HL-60 (cell line): ENCODE data around the gene KRT85.

Experiments used
- DNase-seq, 2 experiments: peaks; one replicate each; pipeline ENCODE4 v3.0.0-alpha.2; 2010 to 2020; ENCODE audit warnings: low read depth in 1 of 2, low spot score in 1 of 2
- H3K27ac ChIP-seq: fragments of 250-450 bp; sonication (Bioruptor Pico); replicated peaks from 2 replicates; pipeline ENCODE4 v1.5.1; 2020; ENCODE audit warnings: mild to moderate bottlenecking, moderate library complexity
- H3K27me3 ChIP-seq: fragments of 250-450 bp; sonication (Bioruptor Pico); 2 replicates; pipeline ENCODE4 v1.5.1; 2021; ENCODE audit warnings: mild to moderate bottlenecking, moderate library complexity; ENCODE audit not compliant: insufficient read depth, poor library complexity, severe bottlenecking
- H3K4me3 ChIP-seq: replicated peaks from 2 replicates; pipeline ENCODE4 v1.5.1; 2011; ENCODE audit warnings: mild to moderate bottlenecking, control low read depth, low read length; ENCODE audit not compliant: insufficient read depth
- GABPA ChIP-seq: IDR thresholded peaks from 2 replicates; pipeline ENCODE4 v1.6.1; 2012; ENCODE audit warnings: low read depth
- POLR2AphosphoS5 ChIP-seq: IDR thresholded peaks from 2 replicates; pipeline ENCODE4 v1.6.1; 2012; ENCODE audit warnings: low read depth
- SPI1 ChIP-seq: IDR thresholded peaks from 2 replicates; pipeline ENCODE4 v1.6.1; 2012; ENCODE audit warnings: low read depth, mild to moderate bottlenecking, borderline replicate concordance
- TF ChIP-seq, protein P1 (sequence below): IDR thresholded peaks from 2 replicates; pipeline ENCODE4 v1.6.1; 2012; ENCODE audit warnings: low read depth; ENCODE audit not compliant: insufficient replicate concordance
- TF ChIP-seq, protein P2 (sequence below): IDR thresholded peaks from one replicate; pipeline ENCODE4 v1.5.1; 2011; ENCODE audit warnings: low read length, control low read depth, inconsistent platforms; ENCODE audit not compliant: insufficient read depth

Gene KRT85

DNA sequence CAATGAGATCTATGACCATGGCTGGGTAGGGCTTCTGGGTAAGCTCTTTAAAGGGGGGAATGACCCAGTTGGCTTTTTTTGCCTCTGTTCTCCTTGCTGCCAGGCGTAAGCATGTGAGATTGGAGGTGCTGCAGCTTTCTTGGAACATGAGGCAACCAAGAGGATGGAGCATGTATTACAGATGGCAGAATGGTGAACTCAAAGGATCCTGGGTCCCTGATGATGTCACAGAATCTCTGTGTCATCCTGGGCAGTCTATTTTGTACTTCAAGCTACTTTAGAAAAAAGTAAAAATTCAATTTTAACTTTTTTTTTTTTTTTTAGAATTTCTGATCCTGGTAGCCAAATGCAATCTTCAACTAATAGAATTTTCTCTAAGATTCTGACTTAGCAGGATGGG is 30.9 kb upstream of the KRT85 start:
- H3K27me3 ChIP-seq, result no peaks in the 10 kb centered on the region
- no peak for DNase-seq
- TF ChIP-seq, protein P1, sequence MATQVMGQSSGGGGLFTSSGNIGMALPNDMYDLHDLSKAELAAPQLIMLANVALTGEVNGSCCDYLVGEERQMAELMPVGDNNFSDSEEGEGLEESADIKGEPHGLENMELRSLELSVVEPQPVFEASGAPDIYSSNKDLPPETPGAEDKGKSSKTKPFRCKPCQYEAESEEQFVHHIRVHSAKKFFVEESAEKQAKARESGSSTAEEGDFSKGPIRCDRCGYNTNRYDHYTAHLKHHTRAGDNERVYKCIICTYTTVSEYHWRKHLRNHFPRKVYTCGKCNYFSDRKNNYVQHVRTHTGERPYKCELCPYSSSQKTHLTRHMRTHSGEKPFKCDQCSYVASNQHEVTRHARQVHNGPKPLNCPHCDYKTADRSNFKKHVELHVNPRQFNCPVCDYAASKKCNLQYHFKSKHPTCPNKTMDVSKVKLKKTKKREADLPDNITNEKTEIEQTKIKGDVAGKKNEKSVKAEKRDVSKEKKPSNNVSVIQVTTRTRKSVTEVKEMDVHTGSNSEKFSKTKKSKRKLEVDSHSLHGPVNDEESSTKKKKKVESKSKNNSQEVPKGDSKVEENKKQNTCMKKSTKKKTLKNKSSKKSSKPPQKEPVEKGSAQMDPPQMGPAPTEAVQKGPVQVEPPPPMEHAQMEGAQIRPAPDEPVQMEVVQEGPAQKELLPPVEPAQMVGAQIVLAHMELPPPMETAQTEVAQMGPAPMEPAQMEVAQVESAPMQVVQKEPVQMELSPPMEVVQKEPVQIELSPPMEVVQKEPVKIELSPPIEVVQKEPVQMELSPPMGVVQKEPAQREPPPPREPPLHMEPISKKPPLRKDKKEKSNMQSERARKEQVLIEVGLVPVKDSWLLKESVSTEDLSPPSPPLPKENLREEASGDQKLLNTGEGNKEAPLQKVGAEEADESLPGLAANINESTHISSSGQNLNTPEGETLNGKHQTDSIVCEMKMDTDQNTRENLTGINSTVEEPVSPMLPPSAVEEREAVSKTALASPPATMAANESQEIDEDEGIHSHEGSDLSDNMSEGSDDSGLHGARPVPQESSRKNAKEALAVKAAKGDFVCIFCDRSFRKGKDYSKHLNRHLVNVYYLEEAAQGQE, result no peak
- TF ChIP-seq, protein P2, sequence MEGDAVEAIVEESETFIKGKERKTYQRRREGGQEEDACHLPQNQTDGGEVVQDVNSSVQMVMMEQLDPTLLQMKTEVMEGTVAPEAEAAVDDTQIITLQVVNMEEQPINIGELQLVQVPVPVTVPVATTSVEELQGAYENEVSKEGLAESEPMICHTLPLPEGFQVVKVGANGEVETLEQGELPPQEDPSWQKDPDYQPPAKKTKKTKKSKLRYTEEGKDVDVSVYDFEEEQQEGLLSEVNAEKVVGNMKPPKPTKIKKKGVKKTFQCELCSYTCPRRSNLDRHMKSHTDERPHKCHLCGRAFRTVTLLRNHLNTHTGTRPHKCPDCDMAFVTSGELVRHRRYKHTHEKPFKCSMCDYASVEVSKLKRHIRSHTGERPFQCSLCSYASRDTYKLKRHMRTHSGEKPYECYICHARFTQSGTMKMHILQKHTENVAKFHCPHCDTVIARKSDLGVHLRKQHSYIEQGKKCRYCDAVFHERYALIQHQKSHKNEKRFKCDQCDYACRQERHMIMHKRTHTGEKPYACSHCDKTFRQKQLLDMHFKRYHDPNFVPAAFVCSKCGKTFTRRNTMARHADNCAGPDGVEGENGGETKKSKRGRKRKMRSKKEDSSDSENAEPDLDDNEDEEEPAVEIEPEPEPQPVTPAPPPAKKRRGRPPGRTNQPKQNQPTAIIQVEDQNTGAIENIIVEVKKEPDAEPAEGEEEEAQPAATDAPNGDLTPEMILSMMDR, result no peak

DNA sequence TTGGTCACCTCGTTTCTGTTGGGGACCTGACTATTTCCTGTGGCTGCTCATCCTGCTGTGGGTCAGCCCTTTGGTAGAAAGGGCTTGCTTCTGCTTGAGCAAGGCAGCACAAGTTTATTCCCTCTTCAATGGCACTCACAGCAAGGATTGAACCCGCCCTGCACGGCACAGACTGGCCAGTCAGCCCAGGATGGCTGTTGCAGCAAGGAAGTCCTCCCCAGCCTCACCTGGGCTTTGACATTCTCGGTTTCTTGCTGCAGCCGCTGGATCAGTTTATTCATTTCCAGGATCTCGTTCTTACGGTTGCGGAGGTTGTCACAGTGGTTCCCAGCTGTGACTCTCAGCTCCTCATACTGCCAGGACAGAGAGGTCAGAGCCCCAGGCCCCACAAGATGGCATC is 29.4 kb upstream of the KRT85 start:
- Histone ChIP-seq H3K27ac (no peak overlapping the region), H3K4me3 (no peak overlapping the region), H3K27me3 (no peaks in the 10 kb centered on the region)
- TF ChIP-seq, protein P1, result no peak
- TF ChIP-seq, protein P2, result no peak
- no peak for TF ChIP-seq SPI1
- no peak for TF ChIP-seq GABPA
- TF ChIP-seq POLR2AphosphoS5, result no peak
- DNase-seq, result no peak

More for the DNA sequence above, 30.9 kb upstream of the KRT85 start:
- Histone ChIP-seq H3K4me3 (no peak overlapping the region), H3K27ac (no peak overlapping the region)

DNA sequence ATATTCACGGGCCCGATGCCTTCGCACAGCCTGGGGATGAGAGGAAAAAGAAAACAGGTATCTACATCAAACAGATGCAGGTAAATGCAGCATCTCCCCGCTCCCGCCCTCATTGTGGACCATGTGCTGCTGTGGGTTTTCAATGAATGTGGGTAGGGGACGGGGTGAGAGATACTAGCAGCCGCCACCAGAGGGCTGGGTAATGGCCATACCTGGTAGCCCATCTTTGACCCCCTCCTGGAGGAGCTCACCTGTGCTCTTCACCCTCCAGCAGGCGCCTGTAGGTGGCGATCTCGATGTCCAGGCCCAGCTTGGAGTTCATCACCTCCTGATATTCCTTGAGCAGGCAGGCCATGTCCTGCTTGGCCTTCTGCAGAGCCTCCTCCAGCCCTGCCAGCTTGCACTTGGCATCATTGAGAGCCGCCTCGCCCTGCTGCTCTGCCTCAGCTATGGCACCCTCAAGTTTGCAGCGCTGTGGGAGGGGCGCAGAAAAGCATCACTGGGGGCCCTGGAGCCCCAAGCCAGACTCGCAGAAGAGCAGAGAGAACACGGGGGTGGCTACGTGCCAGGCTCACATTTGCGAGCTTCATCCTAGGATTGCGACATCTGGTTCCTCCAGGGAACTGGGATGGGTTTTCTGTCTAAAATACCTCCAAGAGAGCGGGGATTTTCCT is 28.6 kb upstream of the KRT85 start:
- H3K4me3 ChIP-seq, result no peak overlapping the region
- no peak for TF ChIP-seq SPI1
- TF ChIP-seq, protein P1, result no peak
- TF ChIP-seq POLR2AphosphoS5, result no peak
- TF ChIP-seq, protein P2, result no peak
- no peak for TF ChIP-seq GABPA
- DNase-seq, result no peak
- no peaks in the 10 kb centered on the region for H3K27me3 ChIP-seq
- no peak overlapping the region for H3K27ac ChIP-seq
